ENCODE measurements around the gene LRFN5.
"Not testable (repeated sequence)": the region's sequence is repeated elsewhere in the genome, so short reads cannot be mapped to it uniquely, and the experiment has no call there.

LRFN5 gene

GRCh38 chr14:41900644-41901043 lies 294.0 kb downstream of the LRFN5 start:
- Histone ChIP-seq H2AFZ (ENCODE audit: low read depth, low read length) (no peak overlapping the region), H3K9me3 (ENCODE audit: low read length) (no peaks in the 10 kb centered on the region), H3K4me1 (ENCODE audit: insufficient read depth, low read length) (peaks cover 6% of the 10 kb centered on the region), H3K27me3 (ENCODE audit: insufficient read depth, low read length) (no peaks in the 10 kb centered on the region), H3K4me3 (ENCODE audit: low read length) (no peak overlapping the region), H3K36me3 (ENCODE audit: insufficient read depth, low read length) (no peaks in the 10 kb centered on the region)

- Histone ChIP-seq H3K9me3 (ENCODE audit: low read length) (no peaks in the 10 kb centered on the region), H3K27me3 (ENCODE audit: insufficient read depth, low read length) (no peaks in the 10 kb centered on the region), H3K36me3 (ENCODE audit: insufficient read depth, low read length) (no peaks in the 10 kb centered on the region), H3K4me1 (ENCODE audit: insufficient read depth, low read length) (peaks cover 6% of the 10 kb centered on the region), H3K4me3 (ENCODE audit: low read length) (no peak overlapping the region), H2AFZ (ENCODE audit: low read depth, low read length) (no peak overlapping the region)
These were observed 294.4 kb downstream of the LRFN5 start for GRCh38 chr14:41901089-41901488.

- no peaks in the 10 kb centered on the region for H3K36me3 ChIP-seq (ENCODE audit: insufficient read depth, low read length)
- no peaks in the 10 kb centered on the region for H3K4me1 ChIP-seq (ENCODE audit: insufficient read depth, low read length)
- no peak overlapping the region for H2AFZ ChIP-seq (ENCODE audit: low read depth, low read length)
- H3K9me3 ChIP-seq (ENCODE audit: low read length), result no peaks in the 10 kb centered on the region
- no peak overlapping the region for H3K4me3 ChIP-seq (ENCODE audit: low read length)
- H3K27me3 ChIP-seq (ENCODE audit: insufficient read depth, low read length), result no peaks in the 10 kb centered on the region
These were observed 298.8 kb downstream of the LRFN5 start for GRCh38 chr14:41905394-41905964.

- not testable (repeated sequence) for H2AFZ ChIP-seq (ENCODE audit: low read depth, low read length); H3K36me3 ChIP-seq (ENCODE audit: insufficient read depth, low read length); H3K4me3 ChIP-seq (ENCODE audit: low read length); H3K27me3 ChIP-seq (ENCODE audit: insufficient read depth, low read length); H3K4me1 ChIP-seq (ENCODE audit: insufficient read depth, low read length); H3K9me3 ChIP-seq (ENCODE audit: low read length)
These were observed 304.5 kb downstream of the LRFN5 start for GRCh38 chr14:41911155-41911554.

- Histone ChIP-seq H3K27me3 (ENCODE audit: insufficient read depth, low read length) (no peaks in the 10 kb centered on the region), H3K4me1 (ENCODE audit: insufficient read depth, low read length) (no peaks in the 10 kb centered on the region), H3K4me3 (ENCODE audit: low read length) (no peak overlapping the region), H2AFZ (ENCODE audit: low read depth, low read length) (no peak overlapping the region), H3K36me3 (ENCODE audit: insufficient read depth, low read length) (no peaks in the 10 kb centered on the region), H3K9me3 (ENCODE audit: low read length) (no peaks in the 10 kb centered on the region)
These were observed 306.7 kb downstream of the LRFN5 start for GRCh38 chr14:41913398-41913797.

- Histone ChIP-seq H3K36me3 (ENCODE audit: insufficient read depth, low read length) (no peaks in the 10 kb centered on the region), H3K27me3 (ENCODE audit: insufficient read depth, low read length) (no peaks in the 10 kb centered on the region), H3K4me1 (ENCODE audit: insufficient read depth, low read length) (no peaks in the 10 kb centered on the region), H2AFZ (ENCODE audit: low read depth, low read length) (no peak overlapping the region), H3K9me3 (ENCODE audit: low read length) (no peaks in the 10 kb centered on the region), H3K4me3 (ENCODE audit: low read length) (no peak overlapping the region)
These were observed 309.1 kb downstream of the LRFN5 start for GRCh38 chr14:41915732-41916131.

GRCh38 chr14:41916313-41916712 lies 309.6 kb downstream of the LRFN5 start:
- Histone ChIP-seq H3K27me3 (ENCODE audit: insufficient read depth, low read length) (no peaks in the 10 kb centered on the region), H3K9me3 (ENCODE audit: low read length) (no peaks in the 10 kb centered on the region), H3K4me3 (ENCODE audit: low read length) (no peak overlapping the region), H2AFZ (ENCODE audit: low read depth, low read length) (no peak overlapping the region), H3K4me1 (ENCODE audit: insufficient read depth, low read length) (no peaks in the 10 kb centered on the region), H3K36me3 (ENCODE audit: insufficient read depth, low read length) (no peaks in the 10 kb centered on the region)

- no peaks in the 10 kb centered on the region for H3K36me3 ChIP-seq (ENCODE audit: insufficient read depth, low read length)
- no peak overlapping the region for H3K4me3 ChIP-seq (ENCODE audit: low read length)
- H3K27me3 ChIP-seq (ENCODE audit: insufficient read depth, low read length), result no peaks in the 10 kb centered on the region
- no peak overlapping the region for H2AFZ ChIP-seq (ENCODE audit: low read depth, low read length)
- no peaks in the 10 kb centered on the region for H3K9me3 ChIP-seq (ENCODE audit: low read length)
- no peaks in the 10 kb centered on the region for H3K4me1 ChIP-seq (ENCODE audit: insufficient read depth, low read length)
These were observed 318.7 kb downstream of the LRFN5 start for GRCh38 chr14:41925409-41925808.

GRCh38 chr14:41950428-41951151 lies 343.9 kb downstream of the LRFN5 start:
- Histone ChIP-seq H3K4me3 (ENCODE audit: low read length) (no peak overlapping the region), H3K27me3 (ENCODE audit: insufficient read depth, low read length) (no peaks in the 10 kb centered on the region), H3K4me1 (ENCODE audit: insufficient read depth, low read length) (peaks cover 3% of the 10 kb centered on the region), H3K36me3 (ENCODE audit: insufficient read depth, low read length) (no peaks in the 10 kb centered on the region), H3K9me3 (ENCODE audit: low read length) (no peaks in the 10 kb centered on the region), H2AFZ (ENCODE audit: low read depth, low read length) (no peak overlapping the region)
